Esophagus muscularis mucosa (tissue), 3 donors: ENCODE data around the gene PHACTR1.

Experiments used
- POLR2AphosphoS5 ChIP-seq, 2 donors: sonication (generic); formaldehyde crosslinking; IDR thresholded peaks; one replicate each; pipeline ENCODE4 v1.6.1; 2017; ENCODE audit warnings: antibody characterized with exemption in 2 of 2
- TF ChIP-seq, protein P1 (sequence below), 3 experiments: fragments of 200-600 bp in 2 of 3; fragments of 450-650 bp in 1 of 3; sonication (generic) in 2 of 3; IDR thresholded peaks; one replicate each; pipeline ENCODE4 v1.5.1; 2017 to 2019; ENCODE audit warnings: antibody characterized with exemption in 3 of 3, mild to moderate bottlenecking in 2 of 3, moderate library complexity in 1 of 3

DNA sequence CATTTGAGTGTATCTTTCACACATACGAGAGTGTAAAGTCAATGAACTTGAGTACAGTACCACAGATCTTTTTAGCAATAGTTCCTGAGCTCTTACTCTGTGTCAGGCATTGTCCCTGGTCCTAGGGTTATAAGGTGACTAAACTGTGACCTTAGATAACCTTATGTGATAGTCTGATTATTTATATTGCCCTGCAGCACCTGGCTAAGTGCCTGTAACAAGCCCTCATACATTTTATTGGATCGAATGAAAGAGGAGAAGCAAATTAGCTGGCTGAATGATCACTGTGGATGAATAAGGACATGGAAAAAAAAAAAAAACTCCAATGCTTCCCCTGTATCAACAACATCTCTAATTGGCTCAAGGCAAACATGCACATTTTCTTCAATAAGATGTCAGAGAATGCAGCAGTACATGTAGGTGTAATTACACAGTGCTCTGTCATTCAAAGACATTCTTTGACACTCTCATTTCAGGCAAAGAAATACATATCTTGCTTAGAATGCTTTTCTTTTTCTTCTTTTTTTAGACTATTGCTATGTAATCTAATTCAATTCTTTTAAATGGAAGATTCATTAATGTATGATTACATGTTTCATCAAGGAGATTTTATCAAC, 153.4 kb downstream of the PHACTR1 start:
- TF ChIP-seq, protein P1, sequence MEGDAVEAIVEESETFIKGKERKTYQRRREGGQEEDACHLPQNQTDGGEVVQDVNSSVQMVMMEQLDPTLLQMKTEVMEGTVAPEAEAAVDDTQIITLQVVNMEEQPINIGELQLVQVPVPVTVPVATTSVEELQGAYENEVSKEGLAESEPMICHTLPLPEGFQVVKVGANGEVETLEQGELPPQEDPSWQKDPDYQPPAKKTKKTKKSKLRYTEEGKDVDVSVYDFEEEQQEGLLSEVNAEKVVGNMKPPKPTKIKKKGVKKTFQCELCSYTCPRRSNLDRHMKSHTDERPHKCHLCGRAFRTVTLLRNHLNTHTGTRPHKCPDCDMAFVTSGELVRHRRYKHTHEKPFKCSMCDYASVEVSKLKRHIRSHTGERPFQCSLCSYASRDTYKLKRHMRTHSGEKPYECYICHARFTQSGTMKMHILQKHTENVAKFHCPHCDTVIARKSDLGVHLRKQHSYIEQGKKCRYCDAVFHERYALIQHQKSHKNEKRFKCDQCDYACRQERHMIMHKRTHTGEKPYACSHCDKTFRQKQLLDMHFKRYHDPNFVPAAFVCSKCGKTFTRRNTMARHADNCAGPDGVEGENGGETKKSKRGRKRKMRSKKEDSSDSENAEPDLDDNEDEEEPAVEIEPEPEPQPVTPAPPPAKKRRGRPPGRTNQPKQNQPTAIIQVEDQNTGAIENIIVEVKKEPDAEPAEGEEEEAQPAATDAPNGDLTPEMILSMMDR (IDR thresholded peaks at IDR 0.05) = no peak
- no peak for TF ChIP-seq POLR2AphosphoS5 (IDR thresholded peaks at IDR 0.05)
